ENCODE results near the gene SRM.

SRM gene

DNA sequence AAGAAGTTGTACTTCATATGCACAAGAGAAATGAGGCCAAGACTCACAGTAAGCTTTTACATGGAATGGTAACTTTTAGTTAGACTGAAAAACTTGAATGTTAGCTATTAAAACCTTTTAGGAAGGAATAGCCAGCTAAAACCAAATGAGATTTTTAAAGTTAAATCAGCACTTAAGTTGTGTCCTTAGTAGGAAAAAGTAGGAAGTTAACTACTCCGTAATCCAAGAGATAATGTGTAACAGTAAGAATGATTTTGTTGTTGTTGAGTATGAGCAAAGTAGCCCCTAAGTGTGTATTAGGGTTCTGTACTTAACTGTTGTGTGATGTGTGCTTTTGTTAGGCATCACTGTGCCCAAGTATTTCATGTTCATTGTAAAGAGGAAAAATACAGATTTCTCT, 34.2 kb downstream of the SRM start:
- H3K9me3 ChIP-seq (ENCODE audit: insufficient read depth, low read length, severe bottlenecking), result no peaks in the 10 kb centered on the region
- no peak overlapping the region for H3K27ac ChIP-seq (ENCODE audit: low read length)
- H3K27me3 ChIP-seq (ENCODE audit: insufficient read depth, low read length, poor library complexity), result no peaks in the 10 kb centered on the region
- TF ChIP-seq, protein P1, sequence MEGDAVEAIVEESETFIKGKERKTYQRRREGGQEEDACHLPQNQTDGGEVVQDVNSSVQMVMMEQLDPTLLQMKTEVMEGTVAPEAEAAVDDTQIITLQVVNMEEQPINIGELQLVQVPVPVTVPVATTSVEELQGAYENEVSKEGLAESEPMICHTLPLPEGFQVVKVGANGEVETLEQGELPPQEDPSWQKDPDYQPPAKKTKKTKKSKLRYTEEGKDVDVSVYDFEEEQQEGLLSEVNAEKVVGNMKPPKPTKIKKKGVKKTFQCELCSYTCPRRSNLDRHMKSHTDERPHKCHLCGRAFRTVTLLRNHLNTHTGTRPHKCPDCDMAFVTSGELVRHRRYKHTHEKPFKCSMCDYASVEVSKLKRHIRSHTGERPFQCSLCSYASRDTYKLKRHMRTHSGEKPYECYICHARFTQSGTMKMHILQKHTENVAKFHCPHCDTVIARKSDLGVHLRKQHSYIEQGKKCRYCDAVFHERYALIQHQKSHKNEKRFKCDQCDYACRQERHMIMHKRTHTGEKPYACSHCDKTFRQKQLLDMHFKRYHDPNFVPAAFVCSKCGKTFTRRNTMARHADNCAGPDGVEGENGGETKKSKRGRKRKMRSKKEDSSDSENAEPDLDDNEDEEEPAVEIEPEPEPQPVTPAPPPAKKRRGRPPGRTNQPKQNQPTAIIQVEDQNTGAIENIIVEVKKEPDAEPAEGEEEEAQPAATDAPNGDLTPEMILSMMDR (IDR thresholded peaks at IDR 0.05; ENCODE audit: borderline replicate concordance, extremely low read depth, low read length, poor library complexity, severe bottlenecking), result no peak
- TF ChIP-seq EZH2 (IDR thresholded peaks at IDR 0.05; ENCODE audit: borderline replicate concordance, low read depth, low read length, severe bottlenecking), result no peak
- peaks cover 27% of the 10 kb centered on the region; the same call in 1 of the 2 replicates for H4K20me1 ChIP-seq (ENCODE audit: insufficient read depth, low read length)
- peaks cover 70% of the 10 kb centered on the region for H3K36me3 ChIP-seq (ENCODE audit: insufficient read depth, low read length)
- H3K4me2 ChIP-seq (ENCODE audit: insufficient read depth, low read length), result no peak overlapping the region
- DNase-seq (no peak), ATAC-seq (ENCODE audit: insufficient read depth, low read depth) (no peak)
- no peak overlapping the region for H2AFZ ChIP-seq (ENCODE audit: low read depth, low read length)
- no peaks in the 10 kb centered on the region for H3K79me2 ChIP-seq (ENCODE audit: insufficient read depth, low read length)
- H3K4me1 ChIP-seq (ENCODE audit: insufficient read depth, low read length), result no peaks in the 10 kb centered on the region
- H3K9ac ChIP-seq (ENCODE audit: low read depth, low read length), result no peak overlapping the region
- H3K4me3 ChIP-seq (ENCODE audit: low read depth in 1 of 2, low read length in 2 of 2), result no peak overlapping the region

DNA sequence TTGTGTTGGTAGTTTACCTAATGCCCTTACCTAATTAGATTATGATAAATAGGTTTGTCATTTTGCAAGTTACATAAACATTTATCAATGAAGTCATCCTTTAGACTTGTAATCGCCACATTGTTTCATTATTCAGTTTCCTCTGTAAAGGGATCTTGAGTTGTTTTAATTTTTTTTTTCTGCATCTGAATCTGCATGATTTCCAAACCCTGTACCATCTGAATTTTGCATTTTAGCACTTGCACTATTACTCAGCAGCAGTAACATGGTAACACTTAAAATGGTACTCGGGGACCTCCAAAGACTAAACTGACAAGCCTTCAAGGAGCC, 35.0 kb downstream of the SRM start:
- no peak overlapping the region for H3K4me3 ChIP-seq (ENCODE audit: low read depth in 1 of 2, low read length in 2 of 2)
- DNase-seq, result no peak
- H3K4me2 ChIP-seq (ENCODE audit: insufficient read depth, low read length), result no peak overlapping the region
- peaks cover 27% of the 10 kb centered on the region; the same call in 1 of the 2 replicates for H4K20me1 ChIP-seq (ENCODE audit: insufficient read depth, low read length)
- no peak overlapping the region for H2AFZ ChIP-seq (ENCODE audit: low read depth, low read length)
- no peak overlapping the region for H3K9ac ChIP-seq (ENCODE audit: low read depth, low read length)
- no peak for TF ChIP-seq EZH2 (IDR thresholded peaks at IDR 0.05; ENCODE audit: borderline replicate concordance, low read depth, low read length, severe bottlenecking)
- TF ChIP-seq, protein P1 (IDR thresholded peaks at IDR 0.05; ENCODE audit: borderline replicate concordance, extremely low read depth, low read length, poor library complexity, severe bottlenecking), result no peak
- H3K27me3 ChIP-seq (ENCODE audit: insufficient read depth, low read length, poor library complexity), result no peaks in the 10 kb centered on the region
- H3K36me3 ChIP-seq (ENCODE audit: insufficient read depth, low read length), result peaks cover 73% of the 10 kb centered on the region
- no peaks in the 10 kb centered on the region for H3K4me1 ChIP-seq (ENCODE audit: insufficient read depth, low read length)
- ATAC-seq (ENCODE audit: insufficient read depth, low read depth), result no peak
- H3K27ac ChIP-seq (ENCODE audit: low read length), result no peak overlapping the region
- H3K79me2 ChIP-seq (ENCODE audit: insufficient read depth, low read length), result no peaks in the 10 kb centered on the region
- no peaks in the 10 kb centered on the region for H3K9me3 ChIP-seq (ENCODE audit: insufficient read depth, low read length, severe bottlenecking)

DNA sequence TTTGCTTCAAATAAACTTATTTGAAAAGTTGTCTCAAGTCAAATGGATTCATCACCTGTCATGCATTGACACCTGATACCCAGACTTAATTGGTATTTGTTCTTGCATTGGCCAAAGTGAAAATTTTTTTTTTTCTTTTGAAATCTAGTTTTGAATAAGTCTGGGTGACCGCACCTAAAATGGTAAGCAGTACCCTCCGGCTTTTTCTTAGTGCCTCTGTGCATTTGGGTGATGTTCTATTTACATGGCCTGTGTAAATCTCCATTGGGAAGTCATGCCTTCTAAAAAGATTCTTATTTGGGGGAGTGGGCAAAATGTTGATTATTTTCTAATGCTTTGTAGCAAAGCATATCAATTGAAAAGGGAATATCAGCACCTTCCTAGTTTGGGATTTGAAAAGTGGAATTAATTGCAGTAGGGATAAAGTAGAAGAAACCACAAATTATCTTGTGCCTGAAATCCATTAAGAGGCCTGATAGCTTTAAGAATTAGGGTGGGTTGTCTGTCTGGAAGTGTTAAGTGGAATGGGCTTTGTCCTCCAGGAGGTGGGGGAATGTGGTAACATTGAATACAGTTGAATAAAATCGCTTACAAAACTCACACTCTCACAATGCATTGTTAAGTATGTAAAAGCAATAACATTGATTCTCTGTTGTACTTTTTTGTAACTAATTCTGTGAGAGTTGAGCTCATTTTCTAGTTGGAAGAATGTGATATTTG, 35.5 kb downstream of the SRM start:
- Histone ChIP-seq H3K36me3 (ENCODE audit: insufficient read depth, low read length) (peaks cover 77% of the 10 kb centered on the region), H3K4me2 (ENCODE audit: insufficient read depth, low read length) (no peak overlapping the region), H3K4me3 (ENCODE audit: low read depth in 1 of 2, low read length in 2 of 2) (no peak overlapping the region), H3K27me3 (ENCODE audit: insufficient read depth, low read length, poor library complexity) (no peaks in the 10 kb centered on the region), H3K79me2 (ENCODE audit: insufficient read depth, low read length) (no peaks in the 10 kb centered on the region; the same call in 1 of the 2 replicates), H4K20me1 (ENCODE audit: insufficient read depth, low read length) (peaks cover 29% of the 10 kb centered on the region; the same call in 1 of the 2 replicates), H2AFZ (ENCODE audit: low read depth, low read length) (no peak overlapping the region), H3K9ac (ENCODE audit: low read depth, low read length) (no peak overlapping the region), H3K4me1 (ENCODE audit: insufficient read depth, low read length) (no peaks in the 10 kb centered on the region), H3K27ac (ENCODE audit: low read length) (no peak overlapping the region), H3K9me3 (ENCODE audit: insufficient read depth, low read length, severe bottlenecking) (no peaks in the 10 kb centered on the region)
- TF ChIP-seq EZH2 (IDR thresholded peaks at IDR 0.05; ENCODE audit: borderline replicate concordance, low read depth, low read length, severe bottlenecking), result no peak
- TF ChIP-seq, protein P1 (IDR thresholded peaks at IDR 0.05; ENCODE audit: borderline replicate concordance, extremely low read depth, low read length, poor library complexity, severe bottlenecking), result no peak
- DNase-seq (no peak), ATAC-seq (ENCODE audit: insufficient read depth, low read depth) (no peak)
